Esophagus muscularis mucosa (tissue), 4 donors: Measurements from ENCODE around the gene PRKRIP1.

Experiments used
- CTCF ChIP-seq, 3 experiments: fragments of 200-600 bp in 2 of 3; fragments of 450-650 bp in 1 of 3; sonication (generic) in 2 of 3; IDR thresholded peaks; one replicate each; pipeline ENCODE4 v1.5.1; 2017 to 2019; ENCODE audit warnings: antibody characterized with exemption in 3 of 3, mild to moderate bottlenecking in 2 of 3, moderate library complexity in 1 of 3
- EP300 ChIP-seq: sonication (generic); formaldehyde crosslinking; IDR thresholded peaks from one replicate; pipeline ENCODE4 v1.6.1; 2017; ENCODE audit warnings: antibody characterized with exemption
- POLR2A ChIP-seq: fragments of 450-650 bp; IDR thresholded peaks from one replicate; pipeline ENCODE4 v1.6.1; 2017; ENCODE audit warnings: antibody characterized with exemption, moderate library complexity, mild to moderate bottlenecking, low read depth

GRCh38 chr7:102426268-102427018, 30.3 kb downstream of the PRKRIP1 start:
- no peak for TF ChIP-seq CTCF (IDR thresholded peaks at IDR 0.05)
- no peak for TF ChIP-seq POLR2A
- TF ChIP-seq EP300, result no peak
